ENCODE data around the gene SYCP2L. TPM values are rescaled to one million over a fixed set of nuclear protein-coding genes. Genes with fewer than 3 reads are reported as not detected.

The SYCP2L gene
- total RNA-seq, 4 donors from 2014 or later, result 0.95 TPM; not detected in 3

DNA sequence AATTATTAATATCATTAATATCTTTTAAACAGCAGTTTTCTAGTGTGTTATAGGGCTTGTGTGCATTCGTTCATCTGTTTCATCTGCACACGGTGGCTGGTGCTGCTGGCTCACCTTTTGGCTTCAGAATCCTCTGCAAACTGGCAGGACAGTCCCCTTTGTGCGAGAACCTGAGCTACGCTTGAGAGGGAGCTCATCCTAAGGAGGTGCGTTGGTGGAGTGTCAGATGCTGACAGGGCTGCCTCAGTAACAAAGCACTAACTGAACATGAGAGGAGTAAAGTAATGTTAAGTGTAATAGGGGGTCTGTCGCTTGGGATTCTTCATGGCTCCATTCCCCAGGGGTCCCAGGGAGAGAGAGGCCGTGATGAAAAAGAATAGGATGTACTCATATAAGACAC lies 134.9 kb downstream of the SYCP2L start:
- peaks cover 23% of the 10 kb centered on the region for H3K27me3 ChIP-seq
- intact Hi-C loops (cut with DNase I; ENCODE audit: low total_unique reads) (no loop called here), in situ Hi-C loops (cut with MboI; ENCODE audit: low pct_ligation_motif_present in 1 of 4, low pct_unique_long_range_greater_than_20kb in 1 of 4, low sequenced_read_pairs in 3 of 4) (no loop called here)
- DNase-seq, result no peak
- WGBS, 2 donors (ENCODE audit: low coverage in 1 of 2), result 66 to 76% methylated on average over 2 to 7 of the region's 7 CpGs
- H3K36me3 ChIP-seq, result no peaks in the 10 kb centered on the region
- H3K4me1 ChIP-seq, result no peaks in the 10 kb centered on the region
- H3K9me3 ChIP-seq, result no peaks in the 10 kb centered on the region
- H3K27ac ChIP-seq, result no peak overlapping the region
- no peak for TF ChIP-seq EP300 (IDR thresholded peaks at IDR 0.05; ENCODE audit: low read depth)
- H3K4me3 ChIP-seq, result no peak overlapping the region

DNA sequence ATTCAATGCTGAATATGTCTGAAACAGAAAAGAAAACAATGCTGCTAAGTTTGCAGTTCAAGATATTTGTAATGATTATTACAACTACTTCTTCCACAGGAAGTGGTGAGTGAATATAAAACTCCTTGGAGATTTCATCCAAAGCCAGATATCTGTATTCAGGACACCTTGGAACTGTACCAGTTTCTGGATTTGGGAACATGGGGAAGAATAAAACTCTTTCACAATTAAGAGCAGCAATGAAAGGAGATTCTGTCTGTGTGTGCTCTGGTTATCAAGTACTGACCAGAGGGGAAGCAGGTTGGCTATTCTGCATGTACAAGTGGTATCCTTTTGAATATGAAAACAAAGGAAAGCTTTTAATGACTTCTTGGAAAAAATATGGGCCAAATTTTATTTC lies 136.2 kb downstream of the SYCP2L start:
- in situ Hi-C loops (cut with MboI; ENCODE audit: low pct_ligation_motif_present in 1 of 4, low pct_unique_long_range_greater_than_20kb in 1 of 4, low sequenced_read_pairs in 3 of 4) (no loop called here), intact Hi-C loops (cut with DNase I; ENCODE audit: low total_unique reads) (no loop called here)
- Histone ChIP-seq H3K27ac (no peak overlapping the region), H3K4me1 (no peaks in the 10 kb centered on the region), H3K27me3 (peaks cover 32% of the 10 kb centered on the region), H3K4me3 (no peak overlapping the region), H3K36me3 (no peaks in the 10 kb centered on the region), H3K9me3 (no peaks in the 10 kb centered on the region)
- DNase-seq, result no peak
- TF ChIP-seq POLR2A (IDR thresholded peaks at IDR 0.05) (no peak), EP300 (IDR thresholded peaks at IDR 0.05; ENCODE audit: low read depth) (no peak), POLR2AphosphoS5 (IDR thresholded peaks at IDR 0.05) (no peak)
- TF ChIP-seq, protein P1, sequence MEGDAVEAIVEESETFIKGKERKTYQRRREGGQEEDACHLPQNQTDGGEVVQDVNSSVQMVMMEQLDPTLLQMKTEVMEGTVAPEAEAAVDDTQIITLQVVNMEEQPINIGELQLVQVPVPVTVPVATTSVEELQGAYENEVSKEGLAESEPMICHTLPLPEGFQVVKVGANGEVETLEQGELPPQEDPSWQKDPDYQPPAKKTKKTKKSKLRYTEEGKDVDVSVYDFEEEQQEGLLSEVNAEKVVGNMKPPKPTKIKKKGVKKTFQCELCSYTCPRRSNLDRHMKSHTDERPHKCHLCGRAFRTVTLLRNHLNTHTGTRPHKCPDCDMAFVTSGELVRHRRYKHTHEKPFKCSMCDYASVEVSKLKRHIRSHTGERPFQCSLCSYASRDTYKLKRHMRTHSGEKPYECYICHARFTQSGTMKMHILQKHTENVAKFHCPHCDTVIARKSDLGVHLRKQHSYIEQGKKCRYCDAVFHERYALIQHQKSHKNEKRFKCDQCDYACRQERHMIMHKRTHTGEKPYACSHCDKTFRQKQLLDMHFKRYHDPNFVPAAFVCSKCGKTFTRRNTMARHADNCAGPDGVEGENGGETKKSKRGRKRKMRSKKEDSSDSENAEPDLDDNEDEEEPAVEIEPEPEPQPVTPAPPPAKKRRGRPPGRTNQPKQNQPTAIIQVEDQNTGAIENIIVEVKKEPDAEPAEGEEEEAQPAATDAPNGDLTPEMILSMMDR (IDR thresholded peaks at IDR 0.05), result no peak

Other genes with a start within 250 kb of the SYCP2L start
- gene C6orf52, start 192.4 kb upstream of the SYCP2L start, total RNA-seq, result not detected
- gene PAK1IP1, start 192.1 kb upstream of the SYCP2L start, total RNA-seq, result 1 to 10 TPM; 5.6 to 6.4 (median 6.0) TPM
- gene TMEM14C, start 164.0 kb upstream of the SYCP2L start, total RNA-seq, result 100 to 1,000 TPM in 1 of 4 donors, 10 to 100 TPM in 2, 1 to 10 TPM in 1; 9.7 to 125 (median 60.0) TPM
- gene TMEM14B, start 139.2 kb upstream of the SYCP2L start, total RNA-seq, result 10 to 100 TPM; 16.5 to 57.9 (median 48.7) TPM
- gene MAK, start 48.5 kb upstream of the SYCP2L start, total RNA-seq, result not detected
- not detected for gene GCM2, start 5.0 kb upstream of the SYCP2L start, total RNA-seq
- under 1 TPM in 2 of 4 donors, not detected in 2; 0.14 to 0.16 TPM for gene ELOVL2, start 157.3 kb downstream of the SYCP2L start, total RNA-seq
- gene SMIM13, start 206.8 kb downstream of the SYCP2L start, total RNA-seq, result 10 to 100 TPM in 1 of 4 donors, 1 to 10 TPM in 3; 5.7 to 33.8 (median 6.7) TPM
- not detected for gene ERVFRD-1, start 224.7 kb downstream of the SYCP2L start, total RNA-seq

Data from transverse colon (tissue), 4 donors.